ENCODE data around the gene CRYBB1.

GRCh38 chr22:26586556-26587325 lies 31.1 kb downstream of the CRYBB1 start:
- TF ChIP-seq CTCF (IDR thresholded peaks at IDR 0.05; ENCODE audit: low read depth, low read length) (no peak), EZH2phosphoT487 (IDR thresholded peaks at IDR 0.05; ENCODE audit: low read depth) (no peak)
